Kidney (tissue), 14 donors: ENCODE measurements around the gene ZNF225. TPM values are rescaled to one million over a fixed set of nuclear protein-coding genes. Genes with fewer than 3 reads are reported as not detected.

ENCODE experiments used
- DNase-seq, 5 donors: peaks; one replicate each; pipeline ENCODE4 v3.0.0-alpha.2; 2013 to 2020
- FAIRE-seq: peaks from 2 replicates; lab custom pipeline; 2012; peaks lifted over from hg19 to GRCh38; lab: Jason Lieb, UNC
- H3K27ac ChIP-seq, 2 donors: one replicate each; pipeline ENCODE4 v1.7.0; 2013; ENCODE audit warnings: low read depth in 2 of 2, low read length in 2 of 2, inconsistent platforms in 1 of 2
- H3K27me3 ChIP-seq: one replicate; pipeline ENCODE4 v1.7.1; 2013; ENCODE audit warnings: low read length, inconsistent platforms; ENCODE audit not compliant: control insufficient read depth, insufficient read depth
- H3K36me3 ChIP-seq, 3 donors: one replicate each; pipeline versions ENCODE4 v1.7.0 to v1.7.1; 2013; ENCODE audit warnings: low read length in 3 of 3, control low read depth in 1 of 3, inconsistent platforms in 1 of 3; ENCODE audit not compliant: insufficient read depth in 3 of 3, control insufficient read depth in 2 of 3
- H3K4me1 ChIP-seq, 3 donors: one replicate each; pipeline versions ENCODE4 v1.7.0 to v1.7.1; 2013; ENCODE audit warnings: low read length in 3 of 3, inconsistent platforms in 1 of 3, low read depth in 1 of 3; ENCODE audit not compliant: control insufficient read depth in 2 of 3, insufficient read depth in 2 of 3
- H3K4me3 ChIP-seq, 3 donors: one replicate each; pipeline versions ENCODE4 v1.7.0 to v1.8.1; 2013; ENCODE audit warnings: low read length in 3 of 3, control low read depth in 1 of 3, inconsistent platforms in 1 of 3
- H3K9ac ChIP-seq, 3 donors: one replicate each; pipeline versions ENCODE4 v1.7.0 to v1.7.1; 2013; ENCODE audit warnings: low read length in 3 of 3, control low read depth in 1 of 3, inconsistent platforms in 1 of 3
- H3K9me3 ChIP-seq, 3 donors: one replicate each; pipeline versions ENCODE4 v1.7.0 to v1.7.1; 2013; ENCODE audit warnings: low read length in 3 of 3, control low read depth in 1 of 3, inconsistent platforms in 1 of 3; ENCODE audit not compliant: control insufficient read depth in 2 of 3, insufficient read depth in 1 of 3
- intact Hi-C: fragments of 100-400 bp; cut with DNase I; formaldehyde crosslinking; loops from one replicate; pipeline ENCODE4 v1.11.1; 2022
- polyA plus RNA-seq: library from polyadenylated mRNA; stranded (reverse); fragments of 350-450 nt; fragmentation: Illumina TruSeq; extraction: RNeasy Lipid Tissue Mini Kit (QIAGEN cat#74804); gene quantifications from one replicate; pipeline ENCODE4 v1.2.3, GENCODE V29; 2014; ENCODE audit warnings: low read depth, low replicate concordance; ENCODE audit not compliant: insufficient read depth
- total RNA-seq: library from RNA; stranded (reverse); fragmentation: NEBNext Ultra II Directional; extraction: Animal tissue kit (Norgen Biotek cat#: 25700); gene quantifications from one replicate; pipeline ENCODE4 v1.2.1, GENCODE V29; 2021
- TF ChIP-seq, protein P1 (sequence below): IDR thresholded peaks from 3 replicates; pipeline ENCODE4 v1.5.1; 2012; ENCODE audit warnings: mild to moderate bottlenecking, moderate library complexity, borderline replicate concordance; ENCODE audit not compliant: insufficient read depth; ENCODE audit errors: extremely low read depth
- donor health status: control.
- donor health status: control.
- donor health status: control.
- donor health status: control.
- donor health status: control.
- donor health status: DM: yes; HTN: yes; CAD: no.
- donor health status: Normal renal cell carcinoma (clear cell type).

Gene ZNF225
- total and polyA plus RNA-seq, 2 donors from 2014 or later, result 2.3 to 6.7 TPM

DNA sequence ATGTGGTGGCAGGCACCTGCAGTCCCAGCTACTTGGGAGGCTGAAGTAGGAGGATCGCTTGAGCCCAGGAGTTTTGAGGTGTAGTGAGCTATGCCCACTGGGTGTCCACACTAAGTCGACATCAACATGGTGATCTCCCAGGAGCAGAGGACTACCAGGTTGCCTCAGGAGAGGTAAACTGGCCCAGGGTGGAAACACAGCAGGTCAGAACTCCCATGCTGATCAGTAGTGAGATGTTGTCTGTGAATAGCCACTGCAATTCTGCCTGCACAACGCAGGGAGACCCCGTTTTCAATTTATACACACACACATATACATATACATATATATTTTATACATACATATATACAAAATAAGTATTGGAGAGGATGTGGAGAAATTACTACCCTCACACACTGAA, 21.1 kb upstream of the ZNF225 start:
- FAIRE-seq, result no peak
- H3K36me3 ChIP-seq, result peaks cover 0 to 4% (median 0%) of the 10 kb centered on the region in 3 donors
- H3K4me1 ChIP-seq, result no peaks in the 10 kb centered on the region
- TF ChIP-seq, protein P1, sequence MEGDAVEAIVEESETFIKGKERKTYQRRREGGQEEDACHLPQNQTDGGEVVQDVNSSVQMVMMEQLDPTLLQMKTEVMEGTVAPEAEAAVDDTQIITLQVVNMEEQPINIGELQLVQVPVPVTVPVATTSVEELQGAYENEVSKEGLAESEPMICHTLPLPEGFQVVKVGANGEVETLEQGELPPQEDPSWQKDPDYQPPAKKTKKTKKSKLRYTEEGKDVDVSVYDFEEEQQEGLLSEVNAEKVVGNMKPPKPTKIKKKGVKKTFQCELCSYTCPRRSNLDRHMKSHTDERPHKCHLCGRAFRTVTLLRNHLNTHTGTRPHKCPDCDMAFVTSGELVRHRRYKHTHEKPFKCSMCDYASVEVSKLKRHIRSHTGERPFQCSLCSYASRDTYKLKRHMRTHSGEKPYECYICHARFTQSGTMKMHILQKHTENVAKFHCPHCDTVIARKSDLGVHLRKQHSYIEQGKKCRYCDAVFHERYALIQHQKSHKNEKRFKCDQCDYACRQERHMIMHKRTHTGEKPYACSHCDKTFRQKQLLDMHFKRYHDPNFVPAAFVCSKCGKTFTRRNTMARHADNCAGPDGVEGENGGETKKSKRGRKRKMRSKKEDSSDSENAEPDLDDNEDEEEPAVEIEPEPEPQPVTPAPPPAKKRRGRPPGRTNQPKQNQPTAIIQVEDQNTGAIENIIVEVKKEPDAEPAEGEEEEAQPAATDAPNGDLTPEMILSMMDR, result no peak
- H3K27me3 ChIP-seq, result no peaks in the 10 kb centered on the region
- no peak overlapping the region for H3K27ac ChIP-seq
- intact Hi-C loops, result no loop called here
- no peak overlapping the region for H3K4me3 ChIP-seq
- no peak for DNase-seq
- no peak overlapping the region for H3K9ac ChIP-seq
- peaks cover 0 to 2% (median 0%) of the 10 kb centered on the region in 3 donors for H3K9me3 ChIP-seq

DNA sequence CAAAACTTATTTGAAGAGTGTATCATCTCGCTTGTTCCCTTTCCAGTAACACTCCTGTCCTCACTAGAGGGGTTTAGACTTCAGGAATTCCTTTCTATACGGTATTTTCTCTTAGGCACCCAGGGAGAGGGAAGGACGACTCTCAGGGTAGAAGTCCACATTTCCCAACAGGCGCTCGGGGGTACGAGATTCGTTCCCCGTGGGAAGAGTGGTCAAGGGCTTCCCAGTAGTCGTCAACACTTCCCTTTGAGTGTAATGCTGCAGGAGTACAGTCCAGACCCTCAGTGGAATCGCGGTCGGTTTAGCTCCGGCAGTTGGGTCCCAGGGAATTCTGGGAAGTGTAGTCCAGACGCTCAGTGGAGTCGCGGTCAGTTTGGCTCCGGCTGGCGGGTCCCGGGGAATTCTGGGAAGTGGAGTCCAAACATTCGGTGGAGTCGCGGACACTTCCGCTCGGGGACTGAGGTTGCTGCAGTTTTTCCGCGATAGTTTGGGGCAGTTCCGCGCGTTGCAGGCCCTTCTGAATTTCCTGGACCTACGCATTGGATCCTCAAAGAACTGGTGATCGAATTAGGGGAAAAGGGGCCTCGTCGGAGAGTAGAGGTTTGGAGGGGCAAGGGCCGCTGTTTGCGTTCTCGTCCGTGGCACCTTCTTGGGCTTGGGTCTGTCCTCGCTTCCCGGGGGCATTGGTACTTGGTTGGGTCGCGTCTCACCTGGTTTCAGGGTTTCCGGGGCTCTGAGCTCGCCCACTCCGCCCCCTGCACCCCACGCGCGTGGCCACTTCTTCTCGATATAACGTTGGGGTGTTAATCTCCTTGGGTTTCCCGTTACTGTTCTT, 19.1 kb upstream of the ZNF225 start, which contains the start of gene ZNF224:
Gene ZNF224, plus strand, starts transcription at position 431 of the 835 bp plus-strand sequence. CDS start 3,513 bp downstream, outside the sequence.
- Histone ChIP-seq H3K27me3 (no peaks in the 10 kb centered on the region), H3K4me3 (peak within 1 kb of the TSS; percentile 79 to 93 (median 92)), H3K9me3 (peaks cover 0 to 2% (median 0%) of the 10 kb centered on the region in 3 donors), H3K36me3 (peaks cover 0 to 13% (median 5%) of the 10 kb centered on the region in 3 donors), H3K27ac (peak within 1 kb of the TSS; percentile 29 to 57), H3K9ac (peak within 1 kb of the TSS; percentile 85 to 86 (median 86)), H3K4me1 (no peaks in the 10 kb centered on the region)
- FAIRE-seq, result no peak
- DNase-seq, result peak; percentile 94 to 98 (median 96)
- intact Hi-C loops, result no loop called here
- TF ChIP-seq, protein P1, result no peak

DNA sequence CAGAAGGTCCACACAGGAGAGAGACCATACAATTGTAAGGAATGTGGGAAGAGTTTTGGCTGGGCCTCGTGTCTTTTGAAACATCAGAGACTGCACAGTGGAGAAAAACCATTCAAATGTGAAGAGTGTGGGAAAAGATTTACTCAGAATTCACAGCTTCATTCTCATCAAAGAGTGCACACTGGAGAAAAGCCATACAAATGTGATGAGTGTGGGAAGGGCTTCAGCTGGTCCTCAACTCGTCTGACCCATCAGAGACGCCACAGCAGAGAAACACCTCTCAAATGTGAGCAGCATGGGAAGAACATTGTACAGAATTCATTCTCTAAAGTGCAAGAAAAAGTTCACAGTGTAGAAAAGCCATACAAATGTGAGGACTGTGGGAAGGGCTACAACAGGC, 5.4 kb upstream of the ZNF225 start:
- FAIRE-seq, result no peak

More for the DNA sequence above, 5.4 kb upstream of the ZNF225 start:
- Histone ChIP-seq H3K9me3 (peaks cover 18 to 41% (median 31%) of the 10 kb centered on the region in 3 donors), H3K36me3 (peaks cover 16 to 35% (median 20%) of the 10 kb centered on the region in 3 donors), H3K4me3 (no peak overlapping the region), H3K4me1 (peaks cover 0 to 6% (median 0%) of the 10 kb centered on the region in 3 donors), H3K27me3 (no peaks in the 10 kb centered on the region), H3K27ac (no peak overlapping the region), H3K9ac (no peak overlapping the region)
- DNase-seq, result no peak
- intact Hi-C loops, result no loop called here
- TF ChIP-seq, protein P1, result no peak
